MG63 (cell line): ENCODE measurements around the gene LMAN2L. TPM values are rescaled to one million over a fixed set of nuclear protein-coding genes. Genes with fewer than 3 reads are reported as not detected.

Experiments used
- total RNA-seq: library from RNA; depleted of rRNA; stranded (reverse); fragments of >200 nt; shearing (Covaris generic); gene quantifications from 2 replicates; pipeline ENCODE4 v1.2.3, GENCODE V29; 2014; ENCODE audit warnings: low replicate concordance; rRNA removed

The LMAN2L gene
- total RNA-seq, 1 experiment from 2014 or later: 28.5 TPM

Other genes starting within 250 kb of the LMAN2L start
- 1.0 TPM in 1 of 2 replicates, not detected in the other for gene NEURL3, start 234.7 kb downstream of the LMAN2L start, total RNA-seq
- gene ARID5A, start 203.3 kb downstream of the LMAN2L start, total RNA-seq: 5.3 and 13.7 TPM in 2 replicates
- gene KANSL3, start 101.8 kb downstream of the LMAN2L start, total RNA-seq: 23.9 and 34.5 TPM in 2 replicates
- not detected in 2 replicates for gene FER1L5, start 97.3 kb downstream of the LMAN2L start, total RNA-seq
- 1.8 and 3.9 TPM in 2 replicates for gene CNNM4, start 20.8 kb upstream of the LMAN2L start, total RNA-seq
- 7.1 and 8.5 TPM in 2 replicates for gene CNNM3, start 76.2 kb upstream of the LMAN2L start, total RNA-seq
- gene ANKRD23, start 104.0 kb upstream of the LMAN2L start, total RNA-seq: 1.7 and 8.3 TPM in 2 replicates
- 9.2 and 14.1 TPM in 2 replicates for gene ANKRD39, start 118.0 kb upstream of the LMAN2L start, total RNA-seq
- gene SEMA4C, start 130.0 kb upstream of the LMAN2L start, total RNA-seq: 12.6 and 16.2 TPM in 2 replicates
- not detected in 2 replicates for gene FAM178B, start 246.5 kb upstream of the LMAN2L start, total RNA-seq